HG02588 (cell line): Measurements from ENCODE around the gene TGIF2.
"Not testable (repeated sequence)": the region's sequence is repeated elsewhere in the genome, so short reads cannot be mapped to it uniquely, and the experiment has no call there.

ENCODE experiments used
- ATAC-seq: cut with Tn5 transposase; IDR thresholded peaks from one replicate; pipeline ENCODE4 v1.9.1; 2021; ENCODE audit warnings: mild to moderate bottlenecking, moderate library complexity; ENCODE audit not compliant: unreplicated experiment

The TGIF2 gene

DNA sequence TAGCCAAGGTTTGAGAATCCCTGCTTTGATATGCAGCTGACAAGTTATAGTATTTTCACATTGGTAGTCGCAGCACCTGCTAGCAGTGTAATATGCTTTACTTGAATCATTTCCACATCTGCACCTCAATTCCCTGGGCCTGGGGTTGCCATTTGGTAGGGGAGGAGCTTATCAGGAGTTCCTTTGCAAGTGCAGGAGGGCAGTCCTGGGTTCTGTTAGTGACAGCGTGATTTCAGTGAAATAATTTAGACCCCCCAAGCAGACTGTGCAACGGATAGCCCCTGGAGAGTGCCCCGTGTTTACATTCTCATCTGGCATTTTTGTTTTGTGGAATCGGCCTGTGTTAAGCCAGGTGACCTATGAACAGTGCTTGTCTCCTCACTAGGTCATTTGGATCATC lies 38.2 kb downstream of the TGIF2 start:
- no peak for ATAC-seq

DNA sequence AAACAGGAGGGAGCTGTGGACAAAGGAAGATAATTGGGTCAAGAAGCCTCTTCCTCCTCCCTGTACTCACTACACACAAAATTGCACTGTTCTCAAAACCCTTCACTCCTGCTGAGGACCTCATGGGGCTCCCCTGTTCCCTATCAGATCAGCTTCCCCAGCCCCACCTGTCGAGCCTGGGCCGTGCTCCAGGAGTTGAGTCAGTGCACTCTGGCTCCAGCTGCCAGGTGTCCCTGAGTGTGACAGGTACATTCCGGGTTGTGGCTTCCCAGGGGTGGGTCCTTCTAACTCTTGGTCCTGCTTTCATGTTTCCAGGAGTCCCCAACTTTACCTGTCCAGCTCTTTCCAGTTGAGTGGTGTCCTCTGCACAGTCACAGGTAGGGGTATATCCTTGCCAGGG lies 40.6 kb downstream of the TGIF2 start:
- ATAC-seq = no peak

DNA sequence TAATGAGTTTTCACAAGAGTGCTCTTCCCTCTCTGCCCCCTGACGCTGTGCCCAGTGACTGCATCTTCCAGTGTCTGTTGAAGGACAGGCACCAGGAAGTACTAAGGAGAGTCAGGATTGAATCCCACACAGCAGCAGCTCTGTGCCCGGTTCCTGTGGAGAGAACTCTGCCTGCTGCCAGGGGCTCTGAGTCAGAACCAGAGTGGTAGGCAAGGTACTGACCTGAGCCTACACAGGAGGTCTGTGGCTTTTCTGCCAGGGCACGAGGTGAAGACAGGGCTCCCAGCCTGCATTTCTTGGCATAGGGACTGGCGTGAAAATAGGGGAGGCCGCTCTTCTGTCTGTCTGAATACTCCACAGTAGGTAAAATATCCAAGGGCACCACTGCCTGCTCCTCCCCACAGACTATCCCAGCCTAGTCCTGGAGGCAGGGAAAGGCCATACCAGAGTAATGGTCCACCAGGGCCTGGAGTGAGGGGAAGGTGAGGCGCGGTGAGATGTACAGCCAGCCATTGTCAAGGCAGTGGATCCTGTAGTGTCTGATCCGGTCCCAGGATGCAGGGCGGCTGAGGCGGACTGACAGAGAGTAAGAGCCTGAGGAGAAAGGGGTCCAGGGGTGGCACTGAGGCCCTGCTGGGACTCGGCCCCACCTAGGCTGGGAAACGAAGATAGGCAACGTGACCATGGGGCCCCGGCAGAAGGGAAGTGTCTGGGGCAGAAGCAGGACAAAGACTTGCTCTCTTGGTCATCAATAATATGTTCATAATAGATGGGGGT lies 41.6 kb downstream of the TGIF2 start:
- no peak for ATAC-seq

DNA sequence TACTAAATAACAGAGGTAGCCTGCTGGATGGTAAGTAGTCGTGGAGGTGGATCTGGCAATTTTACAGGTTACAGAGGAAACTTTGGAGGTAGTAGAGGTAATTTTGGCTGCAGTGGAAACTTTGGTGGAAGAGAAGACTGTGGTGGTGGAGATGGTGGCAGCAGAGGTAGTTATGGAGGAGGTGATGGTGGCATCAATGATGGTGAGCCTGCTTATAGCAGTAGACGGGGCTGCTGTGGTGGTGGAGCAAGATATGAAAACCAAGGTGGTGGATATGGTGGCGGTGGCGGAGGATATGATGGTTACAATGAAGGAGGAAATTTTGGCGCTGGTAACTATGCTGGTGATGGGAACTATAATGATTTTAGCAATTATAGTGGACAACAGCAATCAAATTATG lies 47.5 kb downstream of the TGIF2 start:
- no peak for ATAC-seq

DNA sequence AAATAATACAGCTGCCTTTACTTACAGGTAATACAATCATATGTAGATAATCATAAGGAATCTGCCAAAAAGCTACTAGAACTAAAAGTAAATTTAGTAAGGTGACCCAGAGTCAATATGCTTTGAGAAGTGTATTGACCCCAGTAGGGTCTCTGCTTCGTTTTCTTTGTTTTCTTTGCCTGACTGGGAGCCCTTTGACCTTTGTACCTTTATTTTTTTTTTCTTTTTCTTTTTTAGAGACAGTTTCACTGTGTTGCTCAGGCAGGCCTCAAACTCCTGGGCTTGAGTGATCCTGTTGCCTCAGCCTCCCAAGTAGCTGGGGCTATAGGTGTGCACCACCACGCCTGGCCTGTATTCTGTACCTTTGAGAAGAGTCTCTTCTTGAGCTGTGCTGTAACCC lies 50.0 kb downstream of the TGIF2 start:
- ATAC-seq = no peak

DNA sequence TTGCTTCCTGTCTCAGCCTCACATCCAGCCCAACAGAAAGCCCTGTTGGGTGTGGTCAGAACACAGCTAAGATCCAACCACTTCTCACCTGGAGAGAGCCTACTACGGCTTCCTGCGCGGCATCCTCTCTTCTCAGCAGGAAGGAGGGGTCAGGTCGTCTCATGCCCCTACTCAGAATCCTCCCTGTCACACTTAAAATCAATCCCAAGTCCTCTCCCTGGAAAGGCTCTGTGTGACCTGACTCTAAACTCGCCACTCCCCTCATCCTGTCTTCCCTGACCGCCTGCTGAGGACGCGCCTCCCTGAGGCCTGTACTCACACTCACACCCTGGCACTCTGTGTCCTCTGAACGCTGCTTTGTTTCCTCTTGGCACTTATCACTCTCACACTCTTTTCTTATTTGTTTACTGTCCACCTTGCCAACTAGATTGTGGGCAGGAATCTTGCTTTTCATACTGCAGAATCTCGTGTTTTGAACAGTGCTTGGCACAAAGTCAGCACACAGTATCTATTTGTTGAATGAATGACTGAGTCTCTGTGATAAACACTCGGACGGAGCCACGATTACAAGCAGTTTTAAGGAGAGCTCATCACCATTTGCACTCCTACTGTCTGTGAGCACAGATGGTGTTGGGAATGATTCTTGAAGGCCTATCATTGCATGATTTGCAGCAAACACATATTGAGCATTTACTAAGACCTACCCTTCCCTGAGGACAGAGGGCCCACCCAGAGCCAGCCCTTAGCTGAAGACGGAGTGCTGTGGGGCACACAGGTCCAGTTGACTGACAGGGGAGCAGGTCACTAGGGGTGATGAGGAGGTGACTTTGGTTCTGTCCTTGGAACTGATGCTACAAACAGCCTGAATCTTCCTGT lies 50.9 kb downstream of the TGIF2 start:
- no peak for ATAC-seq

DNA sequence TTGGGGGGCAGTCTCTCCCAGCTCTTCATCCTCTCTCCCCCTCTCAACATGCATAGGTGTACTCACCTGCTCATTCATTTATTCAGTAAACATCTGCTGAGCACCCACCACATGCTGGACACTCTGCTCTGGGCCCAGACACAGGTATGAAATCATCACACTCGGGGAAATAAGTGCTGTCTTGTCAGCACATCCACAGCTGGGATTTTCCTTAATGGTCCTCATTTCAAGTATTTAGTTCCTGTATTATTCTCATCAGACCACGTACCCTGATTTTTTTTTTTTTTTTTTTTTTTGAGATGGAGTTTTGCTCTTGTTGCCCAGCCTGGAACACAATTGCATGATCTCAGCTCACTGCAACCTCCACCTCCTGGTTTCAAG lies 51.5 kb downstream of the TGIF2 start:
- no peak for ATAC-seq

DNA sequence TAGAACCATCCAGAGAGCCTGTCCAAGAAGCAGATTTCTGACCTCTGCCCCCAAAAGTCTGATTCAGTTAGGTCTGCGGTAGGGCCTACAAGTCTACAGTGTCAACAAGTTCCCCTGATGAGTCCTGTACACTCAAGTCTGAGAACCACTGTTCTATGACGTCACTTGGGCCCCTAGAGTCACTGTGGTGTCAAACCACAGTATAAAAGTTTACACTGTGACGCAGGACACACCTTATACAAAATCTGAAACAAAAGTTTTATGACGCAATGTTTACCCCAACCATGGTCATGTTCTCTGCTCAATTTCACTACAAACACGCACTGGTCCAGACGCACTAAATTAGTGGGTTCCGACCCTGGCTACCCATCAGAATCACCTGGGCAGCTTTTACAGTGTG lies 54.7 kb downstream of the TGIF2 start:
- no peak for ATAC-seq

DNA sequence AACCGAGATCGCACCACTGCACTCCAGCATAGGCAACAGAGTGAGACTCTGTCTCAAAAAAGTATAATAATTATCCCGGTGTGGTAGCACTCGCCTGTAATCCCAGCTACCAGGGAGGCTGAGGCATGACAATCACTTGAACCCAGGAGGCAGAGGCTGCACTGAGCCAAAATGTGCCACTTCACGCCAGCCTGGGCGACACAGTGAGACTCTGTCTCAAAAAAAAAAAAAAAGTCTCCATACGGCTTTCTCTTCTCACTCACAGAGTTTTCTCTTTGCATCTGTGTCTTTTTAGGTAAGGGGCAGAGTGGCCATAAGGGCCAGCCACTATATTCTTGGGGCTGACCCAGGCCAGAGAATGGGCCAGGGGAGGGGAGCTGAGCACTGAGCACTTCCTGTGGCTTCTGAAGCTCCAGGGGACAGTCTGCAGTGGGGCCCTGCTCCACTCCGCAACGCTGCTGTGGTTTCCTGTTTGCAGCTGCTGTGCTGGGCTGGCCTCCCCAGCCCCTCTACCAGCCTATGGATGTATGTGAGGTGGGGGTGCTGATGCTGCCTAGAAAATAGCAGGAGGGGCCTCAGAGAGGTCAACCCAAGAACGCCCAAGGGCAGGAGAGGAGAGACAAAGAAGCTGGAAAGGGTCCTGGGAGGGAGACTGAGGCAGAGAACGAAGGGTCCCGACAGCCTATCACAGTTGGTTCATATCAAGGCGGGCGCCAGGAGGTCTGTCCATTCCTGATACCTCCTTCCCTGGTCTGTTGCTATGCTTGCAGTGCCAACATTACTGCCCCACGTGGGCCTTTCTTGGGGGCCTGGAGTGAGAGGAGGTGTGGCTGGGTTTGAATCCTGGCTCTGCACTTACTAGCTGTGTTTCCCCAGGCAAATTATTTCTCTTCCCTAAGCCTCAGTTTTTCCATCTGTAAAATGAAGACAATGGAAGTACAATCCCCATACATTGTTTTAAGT lies 56.6 kb downstream of the TGIF2 start:
- ATAC-seq = no peak

DNA sequence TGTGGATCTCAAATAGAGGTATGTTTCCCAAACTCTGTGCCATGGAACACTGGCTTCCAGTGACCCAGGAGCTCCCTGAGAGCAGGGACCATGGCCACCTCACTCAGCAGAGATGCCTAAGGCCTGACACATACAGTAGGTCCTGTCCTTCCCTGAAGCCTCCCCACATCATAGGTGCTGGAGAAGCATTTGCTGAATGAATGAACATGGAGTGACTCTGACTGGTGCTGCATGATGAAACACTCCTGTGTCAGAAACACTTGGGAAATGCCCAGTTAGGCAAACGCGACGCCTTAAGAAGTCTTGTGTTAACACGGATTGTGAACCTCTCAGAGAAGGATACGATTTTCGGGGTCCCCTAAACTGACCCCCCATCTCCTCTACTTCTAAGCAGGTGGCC lies 58.2 kb downstream of the TGIF2 start:
- no peak for ATAC-seq

DNA sequence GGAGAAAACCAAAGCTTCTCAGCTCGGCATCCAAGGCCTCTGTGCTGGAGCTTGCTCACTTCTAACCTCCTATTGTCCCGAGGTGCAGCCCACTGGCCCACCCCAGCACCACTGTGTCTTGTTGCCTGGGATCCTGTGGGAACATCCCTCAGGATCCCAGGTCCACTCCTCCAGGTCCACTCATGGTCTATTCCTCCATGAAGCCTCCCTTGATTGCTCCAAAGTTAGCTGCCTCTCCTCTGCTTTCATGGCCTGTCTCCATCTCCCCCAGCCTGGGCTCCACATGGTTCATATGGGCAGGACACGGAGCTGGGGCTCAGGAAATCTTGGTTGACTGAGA lies 58.7 kb downstream of the TGIF2 start:
- ATAC-seq = no peak

DNA sequence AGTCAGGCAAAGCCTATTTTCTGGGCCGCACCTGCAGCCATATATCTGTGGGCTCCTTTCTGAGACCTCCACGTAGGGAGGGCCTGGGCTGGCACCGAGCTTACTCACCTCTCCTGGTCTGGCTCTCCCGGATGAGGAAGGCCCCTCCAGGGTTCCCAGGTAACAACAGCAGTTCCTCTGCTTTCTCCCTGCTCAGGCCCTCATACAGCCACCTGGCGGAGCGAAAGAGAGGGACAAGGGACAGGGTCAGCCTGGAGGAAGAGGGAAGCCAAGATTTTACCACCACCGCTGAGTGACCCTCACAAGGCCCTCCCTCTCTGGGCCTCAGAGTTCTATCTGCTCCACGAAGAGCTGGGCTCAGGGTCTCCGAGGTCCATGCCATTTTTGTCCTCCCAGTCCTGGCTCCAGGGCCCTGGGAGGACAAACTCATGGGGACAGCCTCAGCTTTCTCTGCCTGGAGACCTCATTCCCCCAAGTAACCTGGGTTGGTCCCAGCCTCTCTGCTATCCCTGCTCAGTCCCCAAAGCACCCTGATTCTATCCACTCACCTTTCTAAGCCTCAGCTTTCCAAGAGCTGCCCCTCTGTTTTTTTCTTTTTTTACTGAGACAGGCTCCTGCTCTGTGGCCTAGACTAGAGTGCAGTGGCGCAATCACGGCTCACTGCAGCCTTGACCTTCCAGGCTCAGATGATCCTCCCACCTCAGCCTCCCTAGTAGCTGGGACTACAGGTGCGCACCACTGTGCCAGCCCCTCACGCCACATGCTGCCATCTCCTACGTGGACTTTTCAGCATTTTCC lies 59.3 kb downstream of the TGIF2 start:
- no peak for ATAC-seq

DNA sequence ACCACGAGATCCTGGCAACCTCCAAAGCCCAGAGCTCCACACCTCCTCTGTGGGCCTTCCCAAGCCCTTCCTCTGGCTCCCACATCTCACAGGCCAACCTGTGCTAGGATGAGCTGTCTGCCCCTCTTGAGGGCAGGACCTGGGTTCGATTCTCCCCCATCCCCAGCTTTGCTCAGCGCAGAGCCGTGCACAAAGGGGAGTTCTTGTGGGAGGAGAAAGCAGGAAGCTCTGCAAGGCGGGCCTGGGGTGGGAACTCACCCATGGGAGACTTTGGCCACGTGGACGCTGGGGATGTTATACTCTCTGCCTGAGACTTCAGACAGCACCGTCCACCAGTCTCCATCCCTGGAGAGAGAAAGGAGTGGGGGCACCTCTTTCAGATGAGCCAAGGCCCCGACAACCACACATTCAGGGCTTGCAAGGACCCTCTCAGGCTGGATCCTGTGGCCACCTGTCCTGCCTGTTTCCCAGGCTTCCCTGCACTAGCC lies 59.9 kb downstream of the TGIF2 start:
- no peak for ATAC-seq

DNA sequence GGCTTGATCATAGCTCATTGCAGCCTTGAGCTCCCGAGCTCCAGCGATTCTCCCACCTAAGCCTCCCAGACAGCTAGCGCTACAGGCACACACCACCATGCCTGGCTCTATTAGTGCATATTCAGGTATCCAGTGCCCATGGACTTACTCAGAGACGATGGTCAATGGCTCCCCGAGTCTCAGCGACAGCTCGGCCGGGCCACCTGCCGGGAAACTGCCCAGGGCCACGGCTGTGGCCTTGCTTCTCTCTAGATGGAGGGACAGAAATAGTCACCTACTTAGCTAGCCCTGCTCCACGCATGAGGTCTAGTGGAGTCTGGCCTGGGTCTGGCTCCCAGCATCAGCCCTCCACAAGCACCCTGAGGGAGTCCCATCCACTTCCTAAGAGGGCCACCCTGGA lies 60.9 kb downstream of the TGIF2 start:
- ATAC-seq = no peak

DNA sequence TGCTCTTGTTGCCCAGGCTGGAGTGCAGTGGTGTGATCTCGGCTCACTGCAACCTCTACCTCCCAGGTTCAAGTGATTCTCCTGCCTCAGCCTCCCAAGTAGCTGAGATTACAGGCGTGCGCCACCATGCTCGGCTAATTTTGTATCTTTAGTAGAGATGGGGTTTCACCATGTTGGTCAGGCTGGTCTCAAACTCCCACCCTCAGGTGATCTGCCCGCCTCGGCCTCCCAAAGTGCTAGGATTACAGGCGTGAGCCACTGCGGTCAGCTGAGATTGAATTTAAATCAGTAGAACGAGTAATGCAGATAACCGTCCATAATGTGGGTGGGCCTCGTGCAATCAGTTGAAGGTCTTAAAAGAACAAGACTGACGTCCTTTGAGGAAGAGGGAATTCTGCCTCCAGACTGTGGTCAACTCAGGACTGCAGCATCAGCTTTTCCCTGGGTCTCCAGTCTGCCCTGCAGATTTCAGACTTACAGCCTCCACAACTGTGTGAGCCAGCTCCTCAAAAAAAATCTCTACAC lies 65.5 kb downstream of the TGIF2 start:
- ATAC-seq = not testable (repeated sequence)

DNA sequence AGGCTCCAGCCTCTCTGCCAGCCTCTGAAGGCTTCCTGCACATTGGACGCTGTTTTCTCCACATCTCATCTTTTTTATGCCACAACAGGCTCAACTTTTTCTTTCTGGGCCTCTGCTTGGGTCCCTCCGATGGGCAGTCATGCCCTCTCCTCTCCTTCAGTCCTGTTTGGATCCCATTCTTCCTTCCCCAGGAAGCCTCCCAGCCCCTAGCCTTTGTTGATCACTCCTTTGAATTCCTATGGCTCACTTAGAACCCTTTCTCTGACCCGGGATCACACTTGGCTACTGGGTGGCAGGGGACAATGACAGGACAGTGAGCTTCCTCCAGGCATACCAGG lies 68.1 kb downstream of the TGIF2 start:
- no peak for ATAC-seq

DNA sequence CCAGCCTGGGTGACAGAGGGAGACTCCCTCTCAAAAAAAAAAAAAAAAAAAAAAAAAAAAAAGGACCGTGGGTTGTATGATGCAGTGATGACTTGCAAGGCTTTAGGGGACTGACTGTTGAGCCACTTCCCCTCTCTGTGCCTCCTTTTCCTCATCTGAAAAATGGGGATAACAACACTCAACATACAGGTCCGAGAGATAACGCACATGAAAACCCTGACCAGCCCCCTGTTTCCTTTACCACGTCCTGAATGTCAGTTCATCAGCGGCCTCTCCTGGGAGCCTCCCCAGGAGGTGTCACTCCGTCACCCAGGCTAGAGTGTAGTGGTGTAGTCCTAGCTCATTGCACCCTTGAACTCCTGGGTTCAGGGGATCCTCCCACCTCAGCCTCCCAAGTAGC lies 68.7 kb downstream of the TGIF2 start:
- no peak for ATAC-seq
